ENCODE data around the gene UCP2.

Gene UCP2

DNA sequence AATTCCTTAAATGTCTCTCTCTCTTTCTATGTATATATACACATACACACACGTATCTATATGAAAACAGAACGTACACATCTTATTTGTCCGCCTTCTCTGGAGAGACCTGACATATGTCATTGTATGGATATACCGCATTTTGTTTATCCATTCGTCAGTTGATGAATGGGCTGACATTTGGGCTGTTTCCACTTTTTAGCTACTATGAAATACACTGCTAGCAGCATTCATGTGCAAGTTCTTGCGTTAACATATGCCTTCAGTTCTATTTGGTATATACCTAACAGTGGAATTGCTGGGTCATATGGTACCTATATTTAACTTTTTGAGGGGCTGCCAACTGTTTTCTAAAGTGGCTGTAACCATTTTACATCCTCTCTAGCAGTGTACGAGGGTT, 49.9 kb downstream of the UCP2 start:
- no peak for TF ChIP-seq CTCF (IDR thresholded peaks at IDR 0.05; ENCODE audit: low read depth, low read length)
- DNase-seq: no peak
- no peak overlapping the region for H3K4me3 ChIP-seq (ENCODE audit: low read depth, low read length)
- H3K36me3 ChIP-seq: peaks cover 4% of the 10 kb centered on the region
- H3K27me3 ChIP-seq: no peaks in the 10 kb centered on the region
- peaks cover 2% of the 10 kb centered on the region; the same call in 1 of the 2 replicates for H3K4me1 ChIP-seq
- H3K9me3 ChIP-seq: no peaks in the 10 kb centered on the region

GRCh38 chr11:73931951-73932350, 50.7 kb downstream of the UCP2 start:
- DNase-seq: no peak
- H3K4me3 ChIP-seq (ENCODE audit: low read depth, low read length): no peak overlapping the region

GRCh38 chr11:73931039-73931645, 51.5 kb downstream of the UCP2 start:
- Histone ChIP-seq H3K27me3 (no peaks in the 10 kb centered on the region), H3K9me3 (no peaks in the 10 kb centered on the region), H3K36me3 (peaks cover 4% of the 10 kb centered on the region), H3K4me1 (peaks cover 2% of the 10 kb centered on the region; the same call in 1 of the 2 replicates), H3K4me3 (ENCODE audit: low read depth, low read length) (no peak overlapping the region)
- peak; percentile 60 for DNase-seq
- TF ChIP-seq CTCF (IDR thresholded peaks at IDR 0.05; ENCODE audit: low read depth, low read length): peak; percentile 74

More at GRCh38 chr11:73931951-73932350, 50.7 kb downstream of the UCP2 start:
- Histone ChIP-seq H3K27me3 (no peaks in the 10 kb centered on the region), H3K4me1 (peaks cover 2% of the 10 kb centered on the region; the same call in 1 of the 2 replicates), H3K9me3 (no peaks in the 10 kb centered on the region), H3K36me3 (peaks cover 4% of the 10 kb centered on the region)
- no peak for TF ChIP-seq CTCF (IDR thresholded peaks at IDR 0.05; ENCODE audit: low read depth, low read length)

DNA sequence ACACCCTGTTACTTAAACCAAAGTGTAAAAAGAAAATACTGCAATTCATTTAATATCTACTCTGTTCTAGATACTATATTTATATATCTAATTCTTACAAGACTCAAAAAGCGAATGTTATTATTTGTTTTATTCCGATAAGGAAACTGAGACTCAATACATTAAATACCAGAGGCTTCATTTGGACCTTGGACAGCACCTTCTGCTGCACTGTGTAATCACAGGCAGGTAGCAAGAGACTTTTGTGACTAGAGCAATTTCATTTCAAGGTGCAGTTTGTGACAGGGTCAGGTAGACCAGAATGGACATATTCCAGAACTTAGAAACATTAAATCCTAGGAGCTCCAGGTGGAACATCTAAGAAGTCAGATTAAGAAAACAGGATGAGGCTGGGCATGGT, 53.3 kb downstream of the UCP2 start:
- Histone ChIP-seq H3K36me3 (peaks cover 4% of the 10 kb centered on the region), H3K4me1 (peaks cover 2% of the 10 kb centered on the region; the same call in 1 of the 2 replicates), H3K4me3 (ENCODE audit: low read depth, low read length) (no peak overlapping the region), H3K9me3 (no peaks in the 10 kb centered on the region), H3K27me3 (no peaks in the 10 kb centered on the region)
- TF ChIP-seq CTCF (IDR thresholded peaks at IDR 0.05; ENCODE audit: low read depth, low read length): no peak
- no peak for DNase-seq

Data from BE2C (cell line).